Stimulated activated CD8-positive, alpha-beta memory T cell treated with anti-CD3 and anti-CD28 coated beads, Interleukin-7, amount 100 ng/mL, for 4 hours (primary cell): ENCODE measurements around the gene TSPEAR.
"Not testable (repeated sequence)": the region's sequence is repeated elsewhere in the genome, so short reads cannot be mapped to it uniquely, and the experiment has no call there.

ENCODE experiments used
- DNase-seq, 2 donors: peaks; one replicate each; pipeline ENCODE4 v3.0.0-alpha.2; 2020; ENCODE audit warnings: low read depth in 2 of 2

Gene TSPEAR

GRCh38 chr21:44684077-44684476 lies 27.3 kb downstream of the TSPEAR start:
- no peak for DNase-seq

- no peak for DNase-seq
These were observed 28.7 kb downstream of the TSPEAR start for GRCh38 chr21:44682580-44683151.

GRCh38 chr21:44681861-44682579 lies 29.4 kb downstream of the TSPEAR start, which contains the start of gene KRTAP12-1:
Gene KRTAP12-1, minus strand, starts transcription at chr21:44682163. Its CDS starts 40 bp downstream, at chr21:44682123.
- DNase-seq, result no peak

GRCh38 chr21:44681152-44681551 lies 30.2 kb downstream of the TSPEAR start:
- DNase-seq, result no peak

- no peak for DNase-seq
These were observed 33.5 kb downstream of the TSPEAR start for GRCh38 chr21:44677881-44678280.

GRCh38 chr21:44671911-44672310 lies 39.5 kb downstream of the TSPEAR start:
- no peak for DNase-seq

GRCh38 chr21:44670642-44671432 lies 40.5 kb downstream of the TSPEAR start:
- no peak for DNase-seq

GRCh38 chr21:44667612-44668011 lies 43.8 kb downstream of the TSPEAR start:
- no peak for DNase-seq

- no peak for DNase-seq
These were observed 44.7 kb downstream of the TSPEAR start, which contains the start of gene KRTAP12-2 for GRCh38 chr21:44666401-44667320. Gene KRTAP12-2, minus strand, starts transcription at chr21:44666927. Its CDS starts 41 bp downstream, at chr21:44666886.

- no peak for DNase-seq
These were observed 46.7 kb downstream of the TSPEAR start for GRCh38 chr21:44664691-44665090.

GRCh38 chr21:44661567-44661966 lies 49.8 kb downstream of the TSPEAR start:
- DNase-seq, result not testable (repeated sequence)

- no peak for DNase-seq
These were observed 52.3 kb downstream of the TSPEAR start for GRCh38 chr21:44658913-44659595.

GRCh38 chr21:44658541-44658910 lies 52.8 kb downstream of the TSPEAR start:
- no peak for DNase-seq

GRCh38 chr21:44657635-44658540 lies 53.5 kb downstream of the TSPEAR start, which contains the start of gene KRTAP12-3:
Gene KRTAP12-3, plus strand, starts transcription at chr21:44657932. Its CDS starts 48 bp downstream, at chr21:44657980.
- peak in 1 of 2 donors; percentile 8 for DNase-seq

- DNase-seq, result no peak
These were observed 54.5 kb downstream of the TSPEAR start for GRCh38 chr21:44656868-44657267.

- no peak for DNase-seq
These were observed 56.7 kb downstream of the TSPEAR start, which contains the start of gene KRTAP12-4 for GRCh38 chr21:44654576-44655175. Gene KRTAP12-4, minus strand, starts transcription at chr21:44654659. Its CDS starts 45 bp downstream, at chr21:44654614.

GRCh38 chr21:44653656-44654575 lies 57.5 kb downstream of the TSPEAR start:
- DNase-seq, result peak in 1 of 2 donors; percentile 24

GRCh38 chr21:44653123-44653522 lies 58.2 kb downstream of the TSPEAR start:
- DNase-seq, result no peak
